Erythroblast (primary cell): ENCODE results near the gene GFOD2.
"Not testable (repeated sequence)": the region's sequence is repeated elsewhere in the genome, so short reads cannot be mapped to it uniquely, and the experiment has no call there.

Experiments used
- DNase-seq, 2 experiments: peaks; one replicate each; lab custom pipeline; 2025; lab: John Stamatoyannopoulos, UW
- GATA1 ChIP-seq: IDR thresholded peaks from 2 replicates; pipeline ENCODE4 v1.6.1; 2011; ENCODE audit warnings: low read depth, mild to moderate bottlenecking, control low read depth, low read length, moderate library complexity
- POLR2A ChIP-seq: IDR thresholded peaks from 2 replicates; pipeline ENCODE4 v1.6.1; 2011; ENCODE audit warnings: mild to moderate bottlenecking, low read length

Gene GFOD2

GRCh38 chr16:67703626-67704025, 15.5 kb downstream of the GFOD2 start:
- no peak for DNase-seq
- TF ChIP-seq POLR2A (no peak), GATA1 (no peak)

- no peak for DNase-seq
- no peak for TF ChIP-seq GATA1
- TF ChIP-seq POLR2A: no peak
These were observed 17.0 kb downstream of the GFOD2 start for GRCh38 chr16:67702130-67702529.

GRCh38 chr16:67701420-67701819, 17.7 kb downstream of the GFOD2 start:
- no peak for DNase-seq
- no peak for TF ChIP-seq POLR2A
- no peak for TF ChIP-seq GATA1

GRCh38 chr16:67699265-67699664, 19.9 kb downstream of the GFOD2 start:
- DNase-seq: peak in 1 of 2 experiments; percentile 17
- TF ChIP-seq GATA1: no peak
- no peak for TF ChIP-seq POLR2A

GRCh38 chr16:67697422-67698185, 21.5 kb downstream of the GFOD2 start:
- DNase-seq: no peak
- TF ChIP-seq GATA1 (no peak), POLR2A (no peak)

- DNase-seq: no peak
- TF ChIP-seq POLR2A: no peak
- no peak for TF ChIP-seq GATA1
These were observed 24.5 kb downstream of the GFOD2 start for GRCh38 chr16:67694611-67695010.

- not testable (repeated sequence) for DNase-seq
These were observed 25.4 kb downstream of the GFOD2 start for GRCh38 chr16:67693517-67694285.

GRCh38 chr16:67685388-67686112, 33.6 kb downstream of the GFOD2 start:
- no peak for DNase-seq
- no peak for TF ChIP-seq GATA1
- TF ChIP-seq POLR2A: no peak

- no peak for DNase-seq
- TF ChIP-seq POLR2A: no peak
- no peak for TF ChIP-seq GATA1
These were observed 35.3 kb downstream of the GFOD2 start for GRCh38 chr16:67683767-67684166.

- DNase-seq: no peak
- TF ChIP-seq GATA1 (no peak), POLR2A (no peak)
These were observed 38.9 kb downstream of the GFOD2 start for GRCh38 chr16:67679935-67680897.

- TF ChIP-seq GATA1: no peak
- no peak for TF ChIP-seq POLR2A
- no peak for DNase-seq
These were observed 40.6 kb downstream of the GFOD2 start for GRCh38 chr16:67678354-67679023.

- DNase-seq: no peak
- TF ChIP-seq POLR2A (no peak), GATA1 (no peak)
These were observed 41.4 kb downstream of the GFOD2 start for GRCh38 chr16:67677712-67678111.
